HG02852 (cell line): Measurements from ENCODE around the gene EVC2.
A peak's percentile ranks its signal among the peaks of the same experiment; 100 is the strongest.

Experiments used
- ATAC-seq: cut with Tn5 transposase; IDR thresholded peaks from one replicate; pipeline ENCODE4 v1.9.1; 2021; ENCODE audit warnings: mild to moderate bottlenecking, moderate library complexity; ENCODE audit not compliant: unreplicated experiment

The EVC2 gene

GRCh38 chr4:5712517-5712916 lies 4.2 kb upstream of the EVC2 start:
- peak; percentile 61 for ATAC-seq

GRCh38 chr4:5711479-5712184 lies 3.3 kb upstream of the EVC2 start:
- ATAC-seq = peak; percentile 14

- ATAC-seq = peak; percentile 34
Measured at GRCh38 chr4:5710961-5711478, 2.7 kb upstream of the EVC2 start, which contains the start of gene EVC. EVC (plus strand) TSS chr4:5711201; CDS start chr4:5711381, 180 bp downstream.

GRCh38 chr4:5710065-5710960 lies 2.0 kb upstream of the EVC2 start:
- ATAC-seq = no peak

GRCh38 chr4:5709207-5709575 lies 832 bp upstream of the EVC2 start:
- no peak for ATAC-seq

GRCh38 chr4:5707778-5708448 lies 446 bp downstream of the EVC2 start:
- ATAC-seq = no peak

GRCh38 chr4:5707366-5707765 lies 993 bp downstream of the EVC2 start:
- ATAC-seq = no peak

- ATAC-seq = no peak
Measured at GRCh38 chr4:5706486-5707290, 1.7 kb downstream of the EVC2 start.

- ATAC-seq = no peak
Measured at GRCh38 chr4:5705647-5706320, 2.6 kb downstream of the EVC2 start.

GRCh38 chr4:5704276-5704675 lies 4.1 kb downstream of the EVC2 start:
- ATAC-seq = no peak

GRCh38 chr4:5703831-5704230 lies 4.5 kb downstream of the EVC2 start:
- no peak for ATAC-seq

- no peak for ATAC-seq
Measured at GRCh38 chr4:5701971-5702370, 6.4 kb downstream of the EVC2 start.

GRCh38 chr4:5700459-5700858 lies 7.9 kb downstream of the EVC2 start:
- ATAC-seq = no peak

GRCh38 chr4:5696341-5696740 lies 12.0 kb downstream of the EVC2 start:
- no peak for ATAC-seq

- no peak for ATAC-seq
Measured at GRCh38 chr4:5693871-5694270, 14.5 kb downstream of the EVC2 start.

GRCh38 chr4:5691491-5692132 lies 16.7 kb downstream of the EVC2 start:
- ATAC-seq = no peak

GRCh38 chr4:5689065-5689464 lies 19.3 kb downstream of the EVC2 start:
- no peak for ATAC-seq

GRCh38 chr4:5686338-5686737 lies 22.0 kb downstream of the EVC2 start:
- no peak for ATAC-seq

- no peak for ATAC-seq
Measured at GRCh38 chr4:5685296-5685695, 23.1 kb downstream of the EVC2 start.
